Lower leg skin (tissue), 4 donors: ENCODE results near the gene NIF3L1. TPM values are rescaled to one million over a fixed set of nuclear protein-coding genes. Genes with fewer than 3 reads are reported as not detected.
"Not testable (repeated sequence)": the region's sequence is repeated elsewhere in the genome, so short reads cannot be mapped to it uniquely, and the experiment has no call there.

Source experiments
- DNase-seq, 2 donors: peaks; one replicate each; pipeline ENCODE4 v3.0.0-alpha.2; 2019; ENCODE audit warnings: low spot score in 2 of 2
- H3K4me3 ChIP-seq: fragments of 200-600 bp; sonication (generic); 2 replicates; pipeline ENCODE4 v1.5.1; 2017; ENCODE audit warnings: mild to moderate bottlenecking, low read depth; ENCODE audit not compliant: poor library complexity, severe bottlenecking
- POLR2A ChIP-seq, 2 donors: fragments of 450-650 bp; IDR thresholded peaks; one replicate each; pipeline ENCODE4 v1.6.1; 2016 to 2017; ENCODE audit warnings: antibody characterized with exemption in 2 of 2, mild to moderate bottlenecking in 1 of 2, moderate library complexity in 1 of 2
- WGBS, 2 donors: methylation state at CpG; one replicate each; pipeline ENCODE4 v1.1.5; 2018; 5-methylcytosine and 5-hydroxymethylcytosine counted together
- intact Hi-C: fragments of 100-400 bp; cut with DNase I; formaldehyde crosslinking; loops from one replicate; pipeline ENCODE4 v1.15.0; 2023; ENCODE audit warnings: low total_unique reads
- total RNA-seq, 4 donors: library from RNA; depleted of rRNA; stranded (reverse); fragments of >200 nt; gene quantifications; one replicate each; pipeline ENCODE4 v1.1.0, GENCODE V29; 2016
- TF ChIP-seq, protein P1 (sequence below), 3 donors: fragments of 450-650 bp; IDR thresholded peaks; one replicate each; pipeline ENCODE4 v1.5.1; 2016; ENCODE audit warnings: antibody characterized with exemption in 3 of 3, mild to moderate bottlenecking in 3 of 3, moderate library complexity in 2 of 3

NIF3L1 gene
- total RNA-seq, 4 donors from 2014 or later, result 19.1 to 41.2 (median 25.2) TPM

DNA sequence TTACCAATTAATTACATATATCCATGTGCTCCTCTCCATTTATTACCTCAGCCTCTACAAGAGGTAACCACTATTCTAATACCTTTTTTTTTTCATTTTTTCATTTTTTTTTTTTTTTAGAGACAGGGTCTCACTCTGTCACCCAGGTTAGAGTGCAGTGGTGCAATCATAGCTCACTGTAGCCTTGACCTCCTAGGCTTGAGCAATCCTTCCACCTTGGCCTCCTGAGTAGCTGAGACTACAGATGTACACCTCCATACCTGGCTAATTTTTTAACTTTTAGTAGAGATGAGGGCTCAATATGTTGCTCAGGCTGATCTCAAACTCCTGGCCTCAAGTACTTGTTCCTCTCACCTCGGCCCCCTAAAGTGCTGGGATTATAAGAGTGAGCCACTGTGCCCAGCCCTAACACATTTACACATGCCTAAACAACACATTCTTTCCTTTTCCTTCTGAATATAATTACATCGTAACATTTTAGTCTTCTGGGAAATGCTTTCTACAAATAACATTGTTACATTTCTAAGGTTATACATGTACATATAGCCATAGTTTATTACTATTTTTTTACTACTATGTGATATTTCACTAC lies 10.8 kb upstream of the NIF3L1 start:
- H3K4me3 ChIP-seq, result no peak overlapping the region
- TF ChIP-seq POLR2A (IDR thresholded peaks at IDR 0.05), result no peak
- TF ChIP-seq, protein P1, sequence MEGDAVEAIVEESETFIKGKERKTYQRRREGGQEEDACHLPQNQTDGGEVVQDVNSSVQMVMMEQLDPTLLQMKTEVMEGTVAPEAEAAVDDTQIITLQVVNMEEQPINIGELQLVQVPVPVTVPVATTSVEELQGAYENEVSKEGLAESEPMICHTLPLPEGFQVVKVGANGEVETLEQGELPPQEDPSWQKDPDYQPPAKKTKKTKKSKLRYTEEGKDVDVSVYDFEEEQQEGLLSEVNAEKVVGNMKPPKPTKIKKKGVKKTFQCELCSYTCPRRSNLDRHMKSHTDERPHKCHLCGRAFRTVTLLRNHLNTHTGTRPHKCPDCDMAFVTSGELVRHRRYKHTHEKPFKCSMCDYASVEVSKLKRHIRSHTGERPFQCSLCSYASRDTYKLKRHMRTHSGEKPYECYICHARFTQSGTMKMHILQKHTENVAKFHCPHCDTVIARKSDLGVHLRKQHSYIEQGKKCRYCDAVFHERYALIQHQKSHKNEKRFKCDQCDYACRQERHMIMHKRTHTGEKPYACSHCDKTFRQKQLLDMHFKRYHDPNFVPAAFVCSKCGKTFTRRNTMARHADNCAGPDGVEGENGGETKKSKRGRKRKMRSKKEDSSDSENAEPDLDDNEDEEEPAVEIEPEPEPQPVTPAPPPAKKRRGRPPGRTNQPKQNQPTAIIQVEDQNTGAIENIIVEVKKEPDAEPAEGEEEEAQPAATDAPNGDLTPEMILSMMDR (IDR thresholded peaks at IDR 0.05), result no peak
- intact Hi-C loops, result no loop called here
- WGBS, 2 donors, result 91 to 94% methylated on average over 2 of the region's 2 CpGs
- DNase-seq, result no peak

DNA sequence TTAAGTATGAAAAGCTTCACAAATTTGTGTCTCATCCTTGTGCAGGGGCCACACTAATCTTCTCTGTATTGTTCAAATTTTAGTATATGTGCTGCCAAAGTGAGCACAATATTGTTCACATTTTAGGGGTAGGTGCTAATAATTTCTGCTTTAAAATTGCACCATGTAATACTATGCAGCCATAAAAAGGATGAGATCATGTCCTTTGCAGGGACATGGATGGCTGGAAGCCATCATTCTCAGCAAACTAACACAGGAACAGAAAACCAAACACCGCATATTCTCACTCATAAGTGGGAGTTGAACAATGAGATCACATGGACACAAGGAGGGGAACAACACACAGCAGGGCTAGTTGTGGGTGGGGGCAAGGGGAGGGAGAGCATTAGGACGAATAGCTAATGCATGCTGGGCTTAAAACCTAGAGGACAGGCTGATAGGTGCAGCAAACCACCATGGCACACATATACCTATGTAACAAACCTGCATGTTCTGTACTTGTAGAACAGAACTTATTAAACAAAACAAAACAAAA lies 7.4 kb upstream of the NIF3L1 start:
- H3K4me3 ChIP-seq, intact Hi-C loops: not testable (repeated sequence)
- WGBS, 2 donors, result 82 to 87% methylated on average over 2 of the region's 2 CpGs

DNA sequence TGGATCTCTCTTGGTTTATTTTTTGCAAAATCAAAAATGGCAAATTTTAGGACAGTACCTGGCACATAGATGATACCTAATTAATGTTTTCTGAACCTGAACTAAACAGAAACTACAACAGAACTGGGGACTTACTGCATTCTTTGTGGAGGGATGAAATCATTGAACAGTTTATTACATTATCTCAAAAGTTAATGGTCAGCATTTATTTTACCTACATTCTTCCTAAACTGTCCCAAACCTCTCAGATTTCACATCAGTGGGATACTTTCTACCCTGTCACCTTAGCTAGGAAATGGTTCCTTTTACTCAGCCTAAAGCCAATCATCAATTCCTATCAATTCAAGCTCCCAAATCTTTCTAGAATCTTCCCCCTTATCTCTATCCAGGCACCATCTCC lies 10.3 kb downstream of the NIF3L1 start:
- TF ChIP-seq, protein P1 (IDR thresholded peaks at IDR 0.05), result no peak
- no peak for TF ChIP-seq POLR2A (IDR thresholded peaks at IDR 0.05)
- no peak for DNase-seq
- H3K4me3 ChIP-seq, result no peak overlapping the region
- intact Hi-C loops, result no loop called here

More for the DNA sequence above, 7.4 kb upstream of the NIF3L1 start:
- DNase-seq, result not testable (repeated sequence)

DNA sequence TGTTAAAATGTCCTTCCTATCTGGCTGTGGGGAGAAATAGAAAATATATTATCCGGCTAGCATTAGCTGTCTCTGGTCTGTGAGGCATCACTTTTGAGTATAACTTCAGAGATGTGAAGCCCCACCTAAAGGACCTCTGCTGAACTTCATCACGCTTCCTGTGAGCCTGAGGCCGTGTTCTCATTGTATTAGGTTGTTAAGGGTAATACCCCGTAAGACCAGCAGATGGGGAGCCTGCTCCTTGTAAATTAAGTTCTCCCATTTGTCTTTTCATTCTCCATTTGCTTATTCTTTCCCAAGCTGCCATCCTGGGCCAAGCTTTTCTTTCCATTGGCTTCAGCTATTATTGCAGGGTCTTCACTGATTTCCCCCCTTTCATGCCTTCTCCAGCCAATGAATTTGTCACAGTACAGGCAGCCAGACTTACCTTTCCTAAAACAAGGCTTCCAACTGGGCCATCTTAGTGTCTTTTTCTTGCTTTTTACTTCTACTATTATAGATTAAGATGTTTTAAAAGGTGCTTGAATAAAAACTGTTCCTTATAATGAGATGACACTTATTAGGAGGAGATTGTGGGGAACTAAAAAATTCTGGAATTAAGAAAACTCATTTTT lies 12.4 kb downstream of the NIF3L1 start:
- no peak for TF ChIP-seq POLR2A (IDR thresholded peaks at IDR 0.05)
- TF ChIP-seq, protein P1 (IDR thresholded peaks at IDR 0.05), result peak in 1 of 3 donors; percentile 76
- peak in 1 of 2 donors; percentile 77 for DNase-seq
- intact Hi-C loops, result loop anchor here (10.0 kb wide), 2 partner anchors 163 to 263 kb away; no protein-coding TSS in a partner anchor
- WGBS, 2 donors, result 5 to 9% methylated on average over 4 of the region's 4 CpGs
- H3K4me3 ChIP-seq, result no peak overlapping the region

DNA sequence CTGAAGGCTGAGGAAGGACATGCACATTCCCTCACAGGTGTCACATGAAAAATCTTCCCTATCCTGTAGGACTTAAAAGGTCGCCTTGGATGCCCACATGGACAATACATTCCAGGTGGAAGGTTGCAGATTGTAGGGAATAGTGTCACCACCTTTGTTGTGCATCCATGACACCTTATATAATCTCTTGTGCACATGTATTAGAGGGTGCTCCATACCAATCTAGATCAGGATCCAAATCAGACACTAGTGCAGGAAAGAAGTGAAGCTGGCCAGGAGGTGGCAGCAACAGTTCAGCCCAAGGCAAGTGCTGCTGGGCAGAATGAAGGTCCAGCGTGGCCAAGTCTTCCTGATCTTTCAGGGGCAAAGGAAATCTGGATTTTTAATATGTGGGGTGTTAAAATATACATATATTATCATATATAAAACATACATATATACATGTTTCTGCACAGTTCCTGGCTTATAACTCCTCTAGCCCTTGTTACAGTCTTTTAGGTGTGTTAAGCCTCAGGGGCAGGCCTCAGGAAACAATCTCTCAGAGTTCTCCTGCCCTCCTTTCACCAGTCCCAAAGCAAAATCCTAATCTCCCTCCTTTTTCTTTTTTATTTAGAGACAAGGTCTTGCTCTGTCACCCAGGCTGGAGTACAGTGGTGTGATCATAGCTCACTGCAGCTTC lies 16.6 kb downstream of the NIF3L1 start:
- intact Hi-C loops, result loop anchor here (10.0 kb wide), 2 partner anchors 159 to 259 kb away; no protein-coding TSS in a partner anchor
- whole genome bisulfite sequencing, 2 donors, result 46 to 54% methylated on average over 2 of the region's 2 CpGs
- peak; percentile 36 to 86 for DNase-seq

More for the DNA sequence above, 16.6 kb downstream of the NIF3L1 start:
- no peak overlapping the region for H3K4me3 ChIP-seq
- TF ChIP-seq, protein P1 (IDR thresholded peaks at IDR 0.05), result peak in 1 of 3 donors; percentile 48
- TF ChIP-seq POLR2A (IDR thresholded peaks at IDR 0.05), result no peak
